HG02981 (cell line): ENCODE results near the gene FRMD4A.

Experiments
- ATAC-seq: cut with Tn5 transposase; IDR thresholded peaks from one replicate; pipeline ENCODE4 v1.9.1; 2021; ENCODE audit warnings: mild to moderate bottlenecking, moderate library complexity; ENCODE audit not compliant: unreplicated experiment

Gene FRMD4A

GRCh38 chr10:13893926-13894325 is 436.8 kb downstream of the FRMD4A start:
- no peak for ATAC-seq

GRCh38 chr10:13892871-13893270 is 437.9 kb downstream of the FRMD4A start:
- no peak for ATAC-seq

DNA sequence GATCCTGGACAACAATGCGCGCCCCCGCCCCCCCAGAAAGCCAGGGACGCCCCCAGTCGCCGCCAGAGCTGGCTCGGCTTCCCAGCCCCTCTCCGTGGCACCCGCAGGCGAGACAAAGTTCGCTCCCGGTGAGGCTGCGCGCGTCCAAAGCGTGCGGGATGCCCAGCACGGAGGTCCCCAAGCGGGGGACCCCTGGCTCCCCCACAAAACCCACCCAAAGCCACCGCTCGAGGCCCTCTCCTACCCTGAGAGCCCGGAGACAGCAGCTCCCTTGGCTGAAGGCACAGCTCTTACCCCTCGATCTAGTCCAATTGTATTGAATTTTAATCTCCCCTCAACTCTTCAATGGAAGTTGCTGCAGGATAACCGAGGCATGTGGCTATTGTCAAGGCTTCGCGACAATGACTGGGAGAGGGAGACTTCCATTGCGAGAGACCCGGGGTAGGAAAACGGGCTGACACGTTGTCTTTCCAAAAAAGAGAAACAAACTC is 438.7 kb downstream of the FRMD4A start:
- ATAC-seq = no peak

- no peak for ATAC-seq
Measured at GRCh38 chr10:13891128-13892000, 439.4 kb downstream of the FRMD4A start.

GRCh38 chr10:13890233-13891127 is 440.2 kb downstream of the FRMD4A start:
- ATAC-seq = no peak

DNA sequence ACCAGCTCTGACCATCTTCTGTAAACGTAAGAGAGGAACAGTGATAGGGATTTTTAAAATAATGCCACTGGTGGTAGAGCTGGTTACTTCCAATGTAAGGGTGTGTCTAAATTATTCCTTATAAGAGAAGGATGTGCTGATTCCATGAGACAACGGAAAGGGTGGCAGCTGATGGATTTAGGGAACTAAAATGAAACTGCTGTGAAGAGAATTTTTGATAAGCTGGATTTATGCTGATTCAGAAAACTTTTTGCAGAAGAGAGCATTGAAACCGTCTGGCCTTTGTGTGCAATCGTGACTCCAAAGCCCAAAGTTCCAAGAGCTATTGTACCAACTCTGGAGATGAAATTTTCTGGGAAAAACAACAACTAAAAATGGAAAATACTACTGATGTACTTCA is 443.0 kb downstream of the FRMD4A start:
- ATAC-seq = no peak

GRCh38 chr10:13885238-13885990 is 445.3 kb downstream of the FRMD4A start:
- no peak for ATAC-seq

GRCh38 chr10:13883636-13884444 is 446.9 kb downstream of the FRMD4A start:
- no peak for ATAC-seq

- no peak for ATAC-seq
Measured at GRCh38 chr10:13882119-13882711, 448.5 kb downstream of the FRMD4A start.

- no peak for ATAC-seq
Measured at GRCh38 chr10:13880760-13881159, 450.0 kb downstream of the FRMD4A start.

- ATAC-seq = no peak
Measured at GRCh38 chr10:13877154-13877909, 453.4 kb downstream of the FRMD4A start.

GRCh38 chr10:13873196-13873595 is 457.5 kb downstream of the FRMD4A start:
- no peak for ATAC-seq

- no peak for ATAC-seq
Measured at GRCh38 chr10:13872411-13872810, 458.3 kb downstream of the FRMD4A start.

DNA sequence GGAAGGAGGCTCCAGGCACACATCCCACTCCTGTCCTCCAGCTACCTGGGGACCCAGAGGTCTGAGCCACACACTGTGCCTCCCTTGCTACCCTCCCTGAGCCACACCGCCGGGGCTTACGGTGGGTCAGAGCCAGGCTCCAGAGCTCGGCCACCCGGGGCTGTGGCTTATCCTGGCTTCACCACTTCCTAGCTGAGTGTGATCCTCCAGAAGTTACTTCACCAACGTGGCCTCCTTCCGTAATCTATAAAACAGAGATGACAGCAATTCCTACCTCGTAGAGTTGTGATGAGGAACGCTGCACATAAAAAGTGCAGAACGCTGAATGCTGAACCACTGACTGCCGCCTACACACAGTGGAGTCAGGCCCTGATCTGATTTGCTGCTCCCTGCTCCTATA is 458.9 kb downstream of the FRMD4A start:
- ATAC-seq = no peak

DNA sequence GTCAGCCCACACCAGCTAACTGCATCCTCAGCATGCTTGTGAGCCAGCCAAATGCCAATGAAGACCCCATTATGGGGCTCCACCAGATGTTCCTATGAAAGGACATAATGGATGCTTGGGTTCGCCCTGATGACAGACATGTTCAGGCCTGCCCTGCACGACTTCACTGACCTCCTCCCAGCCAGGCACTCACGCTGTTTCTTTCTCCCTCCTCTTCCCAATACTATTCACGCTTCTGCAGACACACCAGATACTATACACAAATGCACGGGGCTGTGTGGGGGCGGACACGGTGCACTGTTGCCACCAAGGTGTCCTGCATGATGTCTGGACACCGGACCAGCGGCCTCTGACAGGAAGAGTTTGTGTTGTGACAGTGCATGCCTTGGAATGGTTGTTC is 459.7 kb downstream of the FRMD4A start:
- ATAC-seq = no peak

DNA sequence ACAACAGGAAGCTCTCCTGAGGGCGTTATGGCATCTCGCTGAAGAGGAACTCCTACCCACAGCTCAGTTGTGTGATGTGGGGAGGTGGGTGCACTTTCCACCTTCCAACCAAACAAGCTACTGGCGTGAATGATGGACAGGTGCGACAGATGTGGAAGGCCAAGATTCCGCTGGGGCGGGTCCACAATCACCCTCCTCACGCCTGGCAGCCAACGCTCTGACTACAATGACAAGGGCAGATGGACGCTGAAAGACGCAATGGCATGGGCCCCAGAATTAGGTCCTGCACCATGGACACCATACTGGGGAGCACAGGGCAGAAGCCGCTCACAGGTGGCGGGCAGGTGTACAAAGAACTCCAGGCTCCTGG is 461.4 kb downstream of the FRMD4A start:
- no peak for ATAC-seq

DNA sequence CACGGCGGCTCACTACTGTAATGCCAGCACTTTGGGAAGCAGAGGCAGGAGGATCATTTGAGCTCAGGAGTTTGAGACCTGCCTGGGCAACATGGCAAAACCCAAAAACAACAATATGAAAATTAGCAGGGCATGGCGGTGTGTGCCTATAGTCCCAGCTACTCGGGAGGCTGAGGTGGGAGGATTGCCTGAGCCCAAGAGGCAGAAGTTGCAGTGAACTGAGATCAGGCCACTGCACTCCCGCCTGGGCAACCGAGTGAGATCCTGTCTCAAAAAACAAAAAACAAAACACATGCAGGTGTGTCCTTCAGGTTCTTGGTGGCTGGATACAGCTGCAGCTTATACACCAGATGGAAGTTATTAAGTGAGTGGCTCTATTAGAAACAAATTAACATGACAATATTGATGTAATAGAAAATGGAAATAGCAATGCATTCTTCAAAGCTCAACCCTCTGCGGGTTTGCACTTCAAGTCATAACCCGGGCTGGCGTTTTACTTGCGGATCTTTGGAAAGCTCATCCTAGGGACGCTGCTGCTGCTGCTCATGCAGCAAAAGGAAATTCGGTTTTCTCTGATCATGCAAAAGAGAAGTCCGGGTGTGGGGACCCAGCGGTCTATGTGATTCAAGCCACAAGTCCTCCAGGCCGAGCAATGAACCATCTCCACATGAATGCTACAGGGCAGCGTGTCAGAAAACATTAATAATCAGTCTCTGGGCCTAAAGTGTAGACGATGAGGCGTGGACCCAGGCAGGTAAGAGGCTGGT is 462.0 kb downstream of the FRMD4A start:
- ATAC-seq = no peak

GRCh38 chr10:13867822-13868221 is 462.9 kb downstream of the FRMD4A start:
- no peak for ATAC-seq
